ENCODE data around the gene ISCA2. TPM values are rescaled to one million over a fixed set of nuclear protein-coding genes. Genes with fewer than 3 reads are reported as not detected.

Gene ISCA2
- total RNA-seq, 2 donors from 2014 or later = 20.4 to 22.3 TPM

DNA sequence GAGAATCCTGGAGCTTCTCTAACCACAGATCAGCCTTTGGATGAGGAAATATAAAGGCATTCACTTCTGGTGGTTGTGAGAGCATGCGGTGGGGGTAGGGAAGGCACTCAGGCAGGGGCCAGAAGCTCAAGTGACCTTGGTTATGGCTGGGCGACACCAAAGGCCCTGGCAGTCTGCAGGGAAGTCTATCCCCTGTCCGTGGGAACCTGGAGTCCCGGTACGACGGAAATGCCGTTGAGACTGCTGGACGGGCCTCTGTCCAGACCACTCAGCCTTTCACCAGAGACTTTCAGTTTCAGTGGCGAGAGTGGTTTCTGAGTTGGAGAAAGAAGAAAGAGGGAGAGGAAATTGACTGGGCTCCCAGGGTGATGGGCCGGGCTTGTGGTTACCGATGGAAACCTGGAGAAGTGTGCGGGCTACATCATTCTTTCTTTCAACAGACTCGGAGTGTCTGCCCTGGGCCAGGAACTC lies 20.9 kb downstream of the ISCA2 start:
- no peak overlapping the region for H3K27ac ChIP-seq
- TF ChIP-seq, protein P1, sequence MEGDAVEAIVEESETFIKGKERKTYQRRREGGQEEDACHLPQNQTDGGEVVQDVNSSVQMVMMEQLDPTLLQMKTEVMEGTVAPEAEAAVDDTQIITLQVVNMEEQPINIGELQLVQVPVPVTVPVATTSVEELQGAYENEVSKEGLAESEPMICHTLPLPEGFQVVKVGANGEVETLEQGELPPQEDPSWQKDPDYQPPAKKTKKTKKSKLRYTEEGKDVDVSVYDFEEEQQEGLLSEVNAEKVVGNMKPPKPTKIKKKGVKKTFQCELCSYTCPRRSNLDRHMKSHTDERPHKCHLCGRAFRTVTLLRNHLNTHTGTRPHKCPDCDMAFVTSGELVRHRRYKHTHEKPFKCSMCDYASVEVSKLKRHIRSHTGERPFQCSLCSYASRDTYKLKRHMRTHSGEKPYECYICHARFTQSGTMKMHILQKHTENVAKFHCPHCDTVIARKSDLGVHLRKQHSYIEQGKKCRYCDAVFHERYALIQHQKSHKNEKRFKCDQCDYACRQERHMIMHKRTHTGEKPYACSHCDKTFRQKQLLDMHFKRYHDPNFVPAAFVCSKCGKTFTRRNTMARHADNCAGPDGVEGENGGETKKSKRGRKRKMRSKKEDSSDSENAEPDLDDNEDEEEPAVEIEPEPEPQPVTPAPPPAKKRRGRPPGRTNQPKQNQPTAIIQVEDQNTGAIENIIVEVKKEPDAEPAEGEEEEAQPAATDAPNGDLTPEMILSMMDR (IDR thresholded peaks at IDR 0.05) = no peak
- no peak overlapping the region for H3K4me3 ChIP-seq
- peaks cover 0 to 12% of the 10 kb centered on the region in 2 donors for H3K4me1 ChIP-seq
- no peak for DNase-seq (ENCODE audit: low spot score)
- no peaks in the 10 kb centered on the region for H3K9me3 ChIP-seq
- no peaks in the 10 kb centered on the region for H3K27me3 ChIP-seq
- peaks cover 5% of the 10 kb centered on the region for H3K36me3 ChIP-seq

DNA sequence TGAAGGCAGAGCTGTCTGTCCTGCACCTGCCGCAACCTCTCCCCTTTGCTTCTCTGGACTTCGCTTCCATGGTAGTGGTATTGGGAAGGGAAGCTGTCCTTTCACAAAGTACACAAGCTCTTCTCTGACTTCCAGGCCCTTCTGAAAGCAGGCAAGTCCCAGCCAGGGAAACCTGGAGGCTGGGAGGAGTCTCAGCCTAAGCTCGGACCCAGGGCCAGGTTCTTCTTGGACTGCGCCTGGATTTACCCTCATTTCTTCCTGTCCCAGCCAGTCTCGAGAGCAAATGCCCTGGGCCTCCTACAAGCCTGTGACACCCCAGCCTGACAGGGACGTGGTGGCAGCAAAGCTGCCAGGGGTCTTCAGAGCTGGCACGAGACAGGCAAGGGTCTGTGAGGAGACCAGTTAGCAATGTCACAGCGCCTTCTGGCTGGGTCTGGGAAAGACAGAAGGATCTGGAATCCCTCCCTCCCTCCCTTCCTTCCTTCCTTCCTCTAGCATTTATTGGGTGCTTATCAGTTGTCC lies 22.4 kb downstream of the ISCA2 start:
- Histone ChIP-seq H3K4me3 (no peak overlapping the region), H3K9me3 (no peaks in the 10 kb centered on the region), H3K4me1 (peaks cover 0 to 12% of the 10 kb centered on the region in 2 donors), H3K27ac (no peak overlapping the region), H3K27me3 (no peaks in the 10 kb centered on the region), H3K36me3 (no peaks in the 10 kb centered on the region)
- DNase-seq (ENCODE audit: low spot score) = no peak
- TF ChIP-seq, protein P1 (IDR thresholded peaks at IDR 0.05) = no peak

DNA sequence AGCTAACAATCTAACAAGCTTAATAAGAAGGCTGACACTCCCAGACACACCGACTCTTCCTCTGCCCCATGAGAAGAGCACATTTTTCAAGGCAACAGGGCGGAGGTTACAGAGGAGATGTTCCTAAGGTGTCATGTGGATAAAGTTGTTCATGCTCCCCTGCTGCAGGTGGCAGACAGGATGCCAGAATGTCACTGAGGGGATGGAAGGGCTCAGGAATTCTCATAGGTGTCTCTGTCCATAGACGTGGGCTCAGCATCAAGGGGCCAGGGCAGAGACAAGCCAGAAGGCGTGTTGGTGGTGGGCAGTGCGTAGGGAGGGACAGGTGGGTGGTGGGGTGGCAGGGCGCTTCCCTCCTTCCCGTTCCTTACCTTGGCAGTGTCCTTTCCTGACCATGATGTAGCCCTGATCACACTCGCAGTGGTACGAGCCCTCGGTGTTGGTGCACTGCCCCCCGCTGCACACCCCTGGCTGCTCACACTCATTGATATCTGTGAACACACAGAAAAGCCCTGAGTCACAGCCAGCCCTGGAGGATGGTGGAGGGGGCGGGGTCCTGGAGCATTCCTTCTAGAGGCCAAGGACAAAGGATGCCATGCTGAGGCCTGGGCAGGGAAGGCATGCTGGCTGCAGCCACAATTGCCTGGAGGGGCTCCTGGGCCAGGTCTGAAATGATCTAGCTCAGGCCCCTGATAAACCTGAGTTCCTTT lies 23.0 kb downstream of the ISCA2 start:
- Histone ChIP-seq H3K36me3 (peaks cover under 1% of the 10 kb centered on the region), H3K4me3 (no peak overlapping the region), H3K27me3 (no peaks in the 10 kb centered on the region), H3K27ac (no peak overlapping the region), H3K9me3 (no peaks in the 10 kb centered on the region), H3K4me1 (peaks cover 0 to 12% of the 10 kb centered on the region in 2 donors)
- no peak for DNase-seq (ENCODE audit: low spot score)
- TF ChIP-seq, protein P1 (IDR thresholded peaks at IDR 0.05) = no peak

DNA sequence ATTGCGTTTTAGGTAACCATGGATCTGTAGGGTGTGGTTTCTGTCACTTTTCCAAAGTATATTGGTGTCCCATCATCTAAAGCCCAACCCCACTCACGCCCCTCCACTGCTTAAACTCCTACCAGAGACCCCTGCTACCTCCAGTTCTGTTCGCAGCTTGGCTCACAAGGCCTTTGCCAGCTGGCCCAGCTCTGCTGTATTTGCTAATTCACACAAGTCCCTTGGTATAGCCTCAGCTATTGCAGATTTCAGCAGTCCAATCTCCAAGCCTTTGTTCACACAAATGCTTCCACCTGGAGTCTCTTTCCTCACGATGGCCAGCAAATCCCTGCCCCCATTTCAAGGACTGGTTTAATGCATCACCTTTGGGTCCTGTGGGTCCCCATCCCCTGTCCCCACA lies 24.2 kb downstream of the ISCA2 start:
- Histone ChIP-seq H3K4me1 (peaks cover 0 to 6% of the 10 kb centered on the region in 2 donors), H3K36me3 (peaks cover 4% of the 10 kb centered on the region), H3K4me3 (no peak overlapping the region), H3K27ac (no peak overlapping the region), H3K27me3 (no peaks in the 10 kb centered on the region), H3K9me3 (no peaks in the 10 kb centered on the region)
- no peak for DNase-seq (ENCODE audit: low spot score)
- TF ChIP-seq, protein P1 (IDR thresholded peaks at IDR 0.05) = no peak

DNA sequence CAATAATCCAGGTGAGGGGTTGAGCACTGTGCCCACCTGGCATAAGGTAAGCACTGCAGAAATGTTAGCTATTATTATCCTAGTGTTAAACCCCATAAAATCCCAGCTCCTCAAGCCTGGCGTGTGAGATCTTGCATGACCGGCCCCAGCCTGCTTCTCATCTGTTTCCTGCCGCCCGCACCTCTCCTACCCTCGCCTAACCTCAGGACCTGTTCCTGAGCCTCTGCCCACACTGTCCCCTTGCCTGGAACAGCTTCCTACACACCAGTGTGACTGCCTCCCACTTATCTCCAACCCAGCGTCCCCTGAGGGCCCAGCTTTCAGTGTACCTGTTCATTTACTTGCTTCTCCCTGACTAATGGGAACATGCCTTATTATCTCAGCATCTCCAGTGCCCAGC lies 24.7 kb downstream of the ISCA2 start:
- no peak for DNase-seq (ENCODE audit: low spot score)
- no peaks in the 10 kb centered on the region for H3K9me3 ChIP-seq
- H3K27me3 ChIP-seq = no peaks in the 10 kb centered on the region
- peaks cover 4% of the 10 kb centered on the region for H3K36me3 ChIP-seq
- no peak overlapping the region for H3K27ac ChIP-seq
- TF ChIP-seq, protein P1 (IDR thresholded peaks at IDR 0.05) = no peak
- H3K4me3 ChIP-seq = no peak overlapping the region
- peaks cover 0 to 6% of the 10 kb centered on the region in 2 donors for H3K4me1 ChIP-seq

Data from right atrium auricular region (tissue), 2 donors.